ENCODE data around the gene PFDN6.

Gene PFDN6

GRCh38 chr6:33313105-33313708, 23.8 kb downstream of the PFDN6 start:
- TF ChIP-seq CTCF (IDR thresholded peaks at IDR 0.05; ENCODE audit: borderline replicate concordance, control extremely low read depth, extremely low read depth, insufficient read depth, missing control alignments): no peak
- in situ Hi-C loops (cut with MboI; ENCODE audit: low sequenced_read_pairs, unreplicated experiment): no loop called here
- DNase-seq (ENCODE audit: low spot score): peak; percentile 73

GRCh38 chr6:33313709-33314514, 24.5 kb downstream of the PFDN6 start, which contains the start of gene TAPBP:
TAPBP (minus strand) TSS chr6:33314078; CDS start chr6:33314041, 37 bp downstream.
- in situ Hi-C loops (cut with MboI; ENCODE audit: low sequenced_read_pairs, unreplicated experiment): no loop called here
- DNase-seq (ENCODE audit: low spot score): peak; percentile 90
- TF ChIP-seq CTCF (IDR thresholded peaks at IDR 0.05; ENCODE audit: borderline replicate concordance, control extremely low read depth, extremely low read depth, insufficient read depth, missing control alignments): no peak

GRCh38 chr6:33314515-33314942, 25.1 kb downstream of the PFDN6 start:
- TF ChIP-seq CTCF (IDR thresholded peaks at IDR 0.05; ENCODE audit: borderline replicate concordance, control extremely low read depth, extremely low read depth, insufficient read depth, missing control alignments): no peak
- peak; percentile 73 for DNase-seq (ENCODE audit: low spot score)
- in situ Hi-C loops (cut with MboI; ENCODE audit: low sequenced_read_pairs, unreplicated experiment): no loop called here

GRCh38 chr6:33314943-33315792, 25.8 kb downstream of the PFDN6 start:
- no peak for TF ChIP-seq CTCF (IDR thresholded peaks at IDR 0.05; ENCODE audit: borderline replicate concordance, control extremely low read depth, extremely low read depth, insufficient read depth, missing control alignments)

GRCh38 chr6:33315793-33316602, 26.6 kb downstream of the PFDN6 start:
- no peak for DNase-seq (ENCODE audit: low spot score)
- no peak for TF ChIP-seq CTCF (IDR thresholded peaks at IDR 0.05; ENCODE audit: borderline replicate concordance, control extremely low read depth, extremely low read depth, insufficient read depth, missing control alignments)
- in situ Hi-C loops (cut with MboI; ENCODE audit: low sequenced_read_pairs, unreplicated experiment): no loop called here

More at GRCh38 chr6:33314943-33315792, 25.8 kb downstream of the PFDN6 start:
- peak; percentile 31 for DNase-seq (ENCODE audit: low spot score)
- in situ Hi-C loops (cut with MboI; ENCODE audit: low sequenced_read_pairs, unreplicated experiment): no loop called here

Measured in GM13976 (cell line).